Memory B cell (primary cell): ENCODE data around the gene CAMTA1.

Experiments
- ATAC-seq: fragments of 150-1000 bp; cut with Tn5 transposase; 2 replicates; pipeline ENCODE4 v1.10.0; 2021; ENCODE audit warnings: low read depth, mild to moderate bottlenecking, moderate library complexity
- DNase-seq, 2 donors: peaks; one replicate each; pipeline ENCODE4 v3.0.0; 2022; ENCODE audit warnings: low spot score in 2 of 2
- H3K27ac Mint-ChIP-seq: one replicate; pipeline ENCODE4 v1.8.0; 2022; ENCODE audit warnings: mild to moderate bottlenecking, moderate library complexity, mixed read lengths
- H3K27me3 Mint-ChIP-seq: one replicate; pipeline ENCODE4 v1.8.0; 2022; ENCODE audit warnings: mixed read lengths
- H3K36me3 Mint-ChIP-seq: one replicate; pipeline ENCODE4 v1.8.0; 2022; ENCODE audit warnings: mild to moderate bottlenecking, mixed read lengths
- H3K4me1 Mint-ChIP-seq: one replicate; pipeline ENCODE4 v1.8.0; 2022; ENCODE audit warnings: mixed read lengths
- H3K4me3 Mint-ChIP-seq: one replicate; pipeline ENCODE4 v1.8.0; 2022; ENCODE audit warnings: mild to moderate bottlenecking, moderate library complexity, mixed read lengths
- H3K9me3 Mint-ChIP-seq: one replicate; pipeline ENCODE4 v1.8.0; 2022; ENCODE audit warnings: mixed read lengths

The CAMTA1 gene

DNA sequence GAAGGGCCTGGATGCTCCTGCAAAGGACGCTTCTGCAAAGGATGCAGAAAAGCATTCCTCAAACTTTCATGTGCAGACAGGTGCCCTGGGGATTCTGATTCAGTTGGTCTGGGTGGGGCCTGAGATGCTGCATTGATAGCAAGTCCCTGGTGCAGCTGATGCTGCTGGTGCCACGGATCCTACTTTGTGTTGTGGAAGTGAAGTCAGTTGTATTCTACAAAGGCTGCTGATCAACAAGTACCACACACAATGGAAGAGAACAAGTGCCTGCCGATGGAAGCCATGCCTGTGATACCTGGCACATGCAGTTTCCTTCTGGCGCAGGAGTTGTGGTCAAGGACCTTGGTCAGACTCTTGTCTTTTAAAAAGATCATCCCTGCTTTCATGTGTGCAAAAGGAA is 478.8 kb downstream of the CAMTA1 start:
- Mint-ChIP-seq H3K36me3 (peaks cover 2% of the 10 kb centered on the region), H3K4me3 (no peak overlapping the region), H3K4me1 (no peaks in the 10 kb centered on the region), H3K9me3 (peaks cover 7% of the 10 kb centered on the region), H3K27ac (no peak overlapping the region), H3K27me3 (peaks cover 7% of the 10 kb centered on the region)
- ATAC-seq (no peak), DNase-seq (no peak)

DNA sequence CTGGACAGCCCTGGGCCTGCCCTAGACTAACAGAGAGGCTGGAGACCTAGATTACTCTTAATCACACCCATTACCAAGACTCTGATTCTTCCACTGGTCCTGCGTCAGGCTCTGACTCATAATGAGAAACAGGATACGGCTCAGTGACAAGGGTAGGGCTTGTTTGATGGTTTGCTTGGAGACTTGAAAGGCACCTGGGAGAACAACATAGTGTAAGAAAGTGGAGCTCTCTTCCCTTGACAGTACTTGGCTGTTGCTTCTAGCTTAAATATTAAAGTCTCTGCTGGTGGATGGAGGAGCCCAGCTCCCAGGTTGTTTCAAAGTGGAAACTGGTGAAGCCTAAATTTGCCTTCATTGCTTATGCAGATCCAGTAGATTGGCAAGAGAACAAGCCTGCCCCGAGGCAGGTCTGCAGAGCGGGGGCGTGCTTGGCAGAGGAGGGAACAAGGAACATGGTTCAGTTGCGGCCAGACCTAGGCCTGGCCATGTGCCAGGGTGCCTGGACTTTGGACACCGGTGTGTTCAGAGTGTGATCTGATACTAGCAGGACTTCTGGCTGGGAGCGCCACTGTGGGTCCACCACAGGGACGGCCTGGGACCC is 480.6 kb downstream of the CAMTA1 start:
- peaks cover 4% of the 10 kb centered on the region for H3K27me3 Mint-ChIP-seq
- H3K9me3 Mint-ChIP-seq: peaks cover 13% of the 10 kb centered on the region
- no peak overlapping the region for H3K27ac Mint-ChIP-seq
- peaks cover 6% of the 10 kb centered on the region for H3K36me3 Mint-ChIP-seq
- no peaks in the 10 kb centered on the region for H3K4me1 Mint-ChIP-seq
- ATAC-seq: no peak
- no peak overlapping the region for H3K4me3 Mint-ChIP-seq
- DNase-seq: no peak

DNA sequence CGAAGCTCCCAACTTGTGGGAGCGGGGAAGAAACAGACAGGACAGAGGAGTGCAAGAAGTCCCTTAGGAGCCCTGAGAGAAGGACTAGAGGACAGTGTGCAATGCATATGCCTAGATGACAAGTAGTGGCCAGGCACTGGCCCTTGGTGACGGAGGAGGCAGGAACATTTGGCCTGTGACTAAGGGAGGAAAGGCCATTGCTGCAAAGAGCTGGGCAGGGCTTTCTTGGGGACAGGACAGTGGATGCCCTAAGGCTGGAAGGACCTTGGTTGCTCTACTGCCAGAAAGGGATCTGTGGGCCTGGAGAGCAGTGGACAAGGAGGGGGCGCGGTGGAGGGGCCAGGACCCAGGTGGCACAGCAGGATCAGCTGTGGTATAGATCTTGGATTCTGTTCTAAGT is 481.3 kb downstream of the CAMTA1 start:
- Mint-ChIP-seq H3K36me3 (peaks cover 6% of the 10 kb centered on the region), H3K27me3 (peaks cover 4% of the 10 kb centered on the region), H3K27ac (no peak overlapping the region), H3K4me1 (no peaks in the 10 kb centered on the region), H3K4me3 (no peak overlapping the region), H3K9me3 (peaks cover 13% of the 10 kb centered on the region)
- ATAC-seq (no peak), DNase-seq (no peak)

DNA sequence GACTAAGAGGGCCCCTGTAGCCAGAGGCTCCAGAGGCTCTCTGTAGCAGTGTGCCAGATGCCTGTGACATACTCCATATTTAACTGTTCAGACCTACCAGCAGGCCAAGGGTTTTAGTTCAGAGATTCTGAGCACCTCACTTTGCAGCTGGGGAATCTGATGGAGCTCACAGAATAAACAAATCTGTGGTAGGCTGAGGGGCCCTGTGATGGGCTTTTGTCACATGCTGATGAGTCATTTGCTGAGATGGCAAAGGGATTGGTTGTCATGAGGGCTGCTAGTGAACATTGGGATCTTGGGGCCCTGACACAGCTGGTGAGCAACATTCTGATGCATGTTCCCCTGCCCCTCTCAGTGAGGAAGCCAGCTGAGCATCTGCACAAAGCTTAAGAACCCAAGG is 482.2 kb downstream of the CAMTA1 start:
- H3K4me1 Mint-ChIP-seq: no peaks in the 10 kb centered on the region
- H3K27ac Mint-ChIP-seq: no peak overlapping the region
- H3K27me3 Mint-ChIP-seq: peaks cover 3% of the 10 kb centered on the region
- H3K36me3 Mint-ChIP-seq: peaks cover 6% of the 10 kb centered on the region
- H3K4me3 Mint-ChIP-seq: no peak overlapping the region
- ATAC-seq: no peak
- peaks cover 13% of the 10 kb centered on the region for H3K9me3 Mint-ChIP-seq
- DNase-seq: no peak

DNA sequence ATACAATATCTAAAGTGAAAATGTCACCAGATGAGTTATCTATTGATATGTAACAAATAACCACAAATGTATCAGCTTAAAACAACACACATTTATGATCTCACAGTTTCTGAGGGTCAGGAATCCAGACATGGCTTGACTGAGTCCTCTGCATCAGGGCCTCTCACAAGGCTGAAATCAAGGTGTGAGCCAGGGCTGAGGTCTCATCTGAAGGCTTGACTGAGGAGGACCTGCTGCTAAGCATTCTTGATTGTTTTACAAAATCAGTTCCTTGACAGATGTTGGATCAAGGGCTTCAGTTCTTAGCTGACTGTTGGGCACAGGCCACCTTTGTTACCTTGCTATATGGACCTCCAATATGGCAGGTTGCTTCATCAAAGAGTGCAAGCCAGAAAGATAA is 483.7 kb downstream of the CAMTA1 start:
- ATAC-seq: no peak
- peaks cover 6% of the 10 kb centered on the region for H3K36me3 Mint-ChIP-seq
- no peaks in the 10 kb centered on the region for H3K27me3 Mint-ChIP-seq
- H3K27ac Mint-ChIP-seq: no peak overlapping the region
- H3K9me3 Mint-ChIP-seq: peaks cover 13% of the 10 kb centered on the region
- no peak overlapping the region for H3K4me3 Mint-ChIP-seq
- no peaks in the 10 kb centered on the region for H3K4me1 Mint-ChIP-seq
- no peak for DNase-seq

DNA sequence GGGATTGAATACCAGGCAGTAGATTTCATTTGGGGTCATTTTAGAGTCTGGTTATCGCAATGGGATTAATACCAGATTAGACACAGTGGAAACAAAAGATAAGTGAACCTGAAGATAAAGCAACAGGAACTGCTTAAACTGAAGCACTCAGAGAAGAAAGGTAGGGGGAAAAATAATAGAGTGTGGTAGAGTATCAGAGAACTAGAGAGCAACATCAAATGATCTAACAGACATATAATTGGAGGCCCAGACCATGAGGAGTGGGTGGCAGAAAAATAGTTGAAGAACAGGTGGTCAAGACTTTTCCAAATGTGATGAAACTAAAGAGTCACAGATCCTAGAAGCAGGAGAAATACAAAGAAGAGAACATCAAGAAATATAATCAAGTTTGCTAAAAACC is 484.3 kb downstream of the CAMTA1 start:
- ATAC-seq: no peak
- H3K4me1 Mint-ChIP-seq: no peaks in the 10 kb centered on the region

DNA sequence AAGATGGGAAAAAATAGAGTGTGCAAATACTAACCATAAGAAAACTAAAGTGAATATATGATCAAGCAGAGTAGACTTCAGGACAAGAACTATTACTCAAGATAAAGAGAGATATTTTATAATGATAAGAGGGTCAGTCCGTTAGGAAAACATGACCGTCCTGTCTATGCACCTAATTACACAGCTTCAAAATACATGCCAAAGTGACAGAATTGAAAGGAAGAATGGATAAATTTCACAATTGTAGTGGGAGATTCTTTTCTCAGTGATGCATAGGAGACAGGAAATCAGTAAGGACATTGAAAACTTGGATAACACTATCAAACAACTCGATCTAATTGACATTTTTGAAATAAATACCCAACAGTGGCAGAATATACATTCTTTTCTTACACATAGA is 489.0 kb downstream of the CAMTA1 start:
- Mint-ChIP-seq H3K4me1 (no peaks in the 10 kb centered on the region), H3K4me3 (no peak overlapping the region), H3K9me3 (peaks cover 14% of the 10 kb centered on the region), H3K27me3 (peaks cover 4% of the 10 kb centered on the region), H3K27ac (no peak overlapping the region), H3K36me3 (peaks cover 4% of the 10 kb centered on the region)
- no peak for DNase-seq
- no peak for ATAC-seq

More for the DNA sequence above, 484.3 kb downstream of the CAMTA1 start:
- Mint-ChIP-seq H3K36me3 (peaks cover 6% of the 10 kb centered on the region), H3K9me3 (peaks cover 13% of the 10 kb centered on the region), H3K4me3 (no peak overlapping the region), H3K27ac (no peak overlapping the region), H3K27me3 (no peaks in the 10 kb centered on the region)
- DNase-seq: no peak

DNA sequence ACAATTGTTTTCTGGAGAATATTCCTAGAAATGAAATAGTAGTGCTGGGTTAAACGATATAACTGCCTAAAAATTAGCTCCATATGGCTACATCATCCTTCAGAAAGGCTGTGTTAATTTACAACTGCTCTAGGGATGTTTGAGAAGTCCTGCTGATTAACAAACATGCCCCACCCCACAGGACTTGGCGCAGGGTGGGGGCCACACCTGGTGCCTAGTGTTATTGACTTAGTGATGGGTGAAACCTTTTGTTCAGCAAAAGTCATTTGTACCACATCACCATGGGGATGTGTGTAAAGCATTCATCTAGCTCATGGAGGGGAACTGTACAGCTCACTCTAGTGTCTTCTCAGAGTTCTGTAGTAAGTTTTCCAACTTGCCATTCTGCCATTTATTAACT is 492.8 kb downstream of the CAMTA1 start:
- Mint-ChIP-seq H3K27me3 (peaks cover 8% of the 10 kb centered on the region), H3K9me3 (peaks cover 9% of the 10 kb centered on the region), H3K4me1 (no peaks in the 10 kb centered on the region)

DNA sequence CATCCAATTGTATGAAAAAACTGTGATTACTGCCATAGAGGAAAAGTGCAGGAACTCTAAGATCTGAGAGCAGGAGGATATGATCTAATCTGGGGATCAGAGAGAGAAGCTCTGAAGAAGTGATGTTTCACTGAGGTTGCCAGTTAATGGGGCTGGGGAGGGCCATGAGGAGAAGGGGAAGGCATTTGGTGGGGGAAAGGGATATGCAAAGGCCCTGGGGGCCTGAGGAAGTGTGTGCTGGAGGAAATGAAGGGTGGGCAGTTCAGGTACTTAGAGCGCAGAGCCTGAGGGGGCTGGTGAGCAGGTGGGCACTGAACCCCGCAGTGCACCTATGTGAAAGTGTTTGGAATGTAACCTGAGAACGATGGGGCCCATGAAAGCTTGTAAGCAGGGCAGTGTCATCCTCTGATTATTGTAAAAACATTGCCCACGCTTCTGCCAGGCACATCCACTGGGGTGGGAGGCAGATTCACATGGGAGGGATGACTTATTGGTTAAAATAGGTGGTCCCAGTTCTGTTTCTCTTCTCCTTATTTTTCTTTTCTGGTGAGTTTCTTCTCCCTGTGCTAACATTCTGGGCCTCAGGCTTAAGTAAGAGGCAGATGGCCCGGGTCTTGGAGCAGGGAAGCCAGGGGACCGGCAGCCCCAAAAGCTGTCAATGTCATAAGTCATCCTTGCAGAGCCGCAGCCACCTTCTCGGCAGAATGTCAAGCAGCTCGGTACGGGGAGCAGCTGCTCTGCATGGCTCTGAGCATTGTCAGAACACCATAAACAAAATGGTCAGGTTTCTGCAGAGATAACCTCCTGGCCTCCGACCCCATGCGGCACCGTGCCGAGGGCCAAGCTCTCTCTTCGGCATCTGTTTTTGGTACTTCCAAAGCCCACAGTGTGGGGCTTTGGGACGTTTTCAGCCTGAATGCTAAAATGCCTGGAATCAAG is 493.8 kb downstream of the CAMTA1 start:
- Mint-ChIP-seq H3K4me1 (no peaks in the 10 kb centered on the region), H3K4me3 (no peak overlapping the region), H3K27me3 (peaks cover 13% of the 10 kb centered on the region), H3K9me3 (peaks cover 9% of the 10 kb centered on the region), H3K36me3 (no peaks in the 10 kb centered on the region), H3K27ac (no peak overlapping the region)
- ATAC-seq: no peak
- DNase-seq: no peak

More for the DNA sequence above, 492.8 kb downstream of the CAMTA1 start:
- DNase-seq (no peak), ATAC-seq (no peak)
- Mint-ChIP-seq H3K27ac (no peak overlapping the region), H3K4me3 (no peak overlapping the region), H3K36me3 (no peaks in the 10 kb centered on the region)

DNA sequence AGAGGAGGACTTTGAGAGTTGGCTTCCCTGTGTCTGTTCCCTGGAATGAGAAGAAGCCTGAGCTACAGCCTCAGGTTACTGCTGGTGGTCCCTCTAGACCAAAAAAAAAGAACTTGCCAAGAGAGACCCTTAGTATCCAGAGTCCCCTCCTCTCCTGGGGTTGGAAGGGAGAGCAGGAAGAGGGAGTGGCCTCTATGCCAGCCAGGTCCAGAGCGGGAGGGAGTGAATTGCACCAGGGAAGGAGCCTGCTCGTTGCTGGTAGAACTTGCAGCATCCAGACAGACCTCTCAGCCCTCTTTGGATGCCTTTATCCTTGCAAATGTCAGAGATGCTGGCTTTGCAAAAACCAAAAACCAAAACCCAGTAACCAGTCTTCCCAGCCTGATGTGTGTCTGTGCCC is 494.5 kb downstream of the CAMTA1 start:
- DNase-seq (no peak), ATAC-seq (no peak)
- no peak overlapping the region for H3K27ac Mint-ChIP-seq
- peaks cover 9% of the 10 kb centered on the region for H3K9me3 Mint-ChIP-seq
- H3K4me3 Mint-ChIP-seq: no peak overlapping the region
- no peaks in the 10 kb centered on the region for H3K4me1 Mint-ChIP-seq
- H3K36me3 Mint-ChIP-seq: no peaks in the 10 kb centered on the region
- H3K27me3 Mint-ChIP-seq: peaks cover 13% of the 10 kb centered on the region

DNA sequence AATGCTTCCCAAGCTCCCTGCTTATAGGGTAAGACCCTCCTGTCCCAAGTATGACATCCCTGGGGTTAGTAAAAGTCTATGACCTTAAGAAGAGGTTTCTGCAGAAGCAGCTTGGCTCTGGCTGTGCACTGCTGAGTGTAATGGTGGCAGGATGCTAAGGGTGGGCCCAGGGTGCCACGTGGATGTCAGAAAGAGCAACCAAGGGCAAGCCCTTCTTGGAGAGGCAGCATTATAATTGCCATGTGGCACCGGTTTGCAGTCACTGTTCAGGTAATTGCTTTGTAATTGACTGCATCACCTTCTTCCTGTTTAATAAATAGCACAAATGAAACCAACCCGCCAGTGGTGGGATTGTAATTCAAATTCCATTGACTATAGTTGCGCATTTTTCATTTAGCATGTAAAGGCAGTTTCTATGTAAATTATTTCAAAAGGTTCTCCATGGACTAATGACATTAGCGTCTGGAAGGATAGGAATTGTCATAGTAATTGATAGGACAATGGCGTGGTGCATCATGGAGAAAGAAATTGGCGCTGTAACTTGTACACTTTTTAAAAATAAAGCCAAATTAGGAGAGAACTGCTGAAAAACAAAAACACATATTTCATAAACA is 495.2 kb downstream of the CAMTA1 start:
- Mint-ChIP-seq H3K4me1 (no peaks in the 10 kb centered on the region), H3K27ac (no peak overlapping the region), H3K4me3 (no peak overlapping the region), H3K27me3 (peaks cover 13% of the 10 kb centered on the region), H3K36me3 (no peaks in the 10 kb centered on the region), H3K9me3 (peaks cover 8% of the 10 kb centered on the region)
- no peak for ATAC-seq
- no peak for DNase-seq

DNA sequence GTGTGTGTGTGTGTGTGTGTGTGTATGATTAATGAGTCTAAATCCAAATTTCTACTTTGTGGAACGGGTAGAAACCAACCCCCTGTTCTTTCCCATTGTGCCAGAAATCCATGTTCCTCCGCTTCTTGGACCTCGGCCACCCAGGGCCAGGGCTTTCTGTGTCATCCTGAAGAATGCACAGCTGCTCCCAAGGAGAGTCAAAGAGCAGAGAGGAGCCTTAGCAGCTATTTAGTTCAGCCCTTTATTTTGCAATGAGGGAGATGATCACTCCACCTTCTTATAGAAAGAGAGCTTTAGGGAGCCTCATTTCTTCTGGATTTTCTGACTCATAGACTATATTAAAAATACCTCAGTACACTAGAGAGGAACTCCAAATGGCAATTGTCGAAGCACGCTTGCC is 496.6 kb downstream of the CAMTA1 start:
- H3K36me3 Mint-ChIP-seq: no peaks in the 10 kb centered on the region
- ATAC-seq (no peak), DNase-seq (no peak)
- no peak overlapping the region for H3K27ac Mint-ChIP-seq
- peaks cover 19% of the 10 kb centered on the region for H3K27me3 Mint-ChIP-seq
- peaks cover 5% of the 10 kb centered on the region for H3K9me3 Mint-ChIP-seq
- H3K4me3 Mint-ChIP-seq: no peak overlapping the region
- no peaks in the 10 kb centered on the region for H3K4me1 Mint-ChIP-seq

DNA sequence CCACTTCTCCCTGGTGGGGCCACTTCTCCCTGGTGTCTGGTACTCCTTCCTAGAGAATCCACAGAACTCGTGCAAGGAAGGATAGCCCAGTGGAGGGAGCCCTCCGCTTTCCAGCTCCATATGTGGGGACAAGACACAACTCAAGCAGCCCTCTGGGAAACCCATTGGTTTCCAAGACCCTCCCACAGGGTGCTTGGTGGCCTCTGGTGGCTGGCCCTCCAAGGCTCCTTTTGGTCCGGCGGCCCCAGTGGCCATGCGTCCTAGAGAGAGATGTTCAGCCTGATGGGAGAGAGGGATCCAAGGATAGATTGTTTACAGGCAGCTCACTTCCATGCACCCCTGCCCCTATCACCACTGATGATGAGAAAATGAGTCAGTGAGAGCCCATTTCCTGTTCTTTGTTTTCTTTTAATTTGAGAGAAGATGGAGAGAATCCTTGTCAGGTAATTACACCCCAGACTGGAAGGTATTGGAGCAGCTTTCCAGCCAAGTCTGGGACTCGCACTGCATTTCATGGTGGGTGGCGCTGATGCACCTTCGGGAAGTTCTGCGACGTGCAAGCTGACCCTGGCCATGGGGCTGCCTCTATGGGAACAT is 499.7 kb downstream of the CAMTA1 start:
- Mint-ChIP-seq H3K4me3 (no peak overlapping the region), H3K27ac (no peak overlapping the region), H3K27me3 (peaks cover 24% of the 10 kb centered on the region), H3K4me1 (no peaks in the 10 kb centered on the region), H3K36me3 (no peaks in the 10 kb centered on the region), H3K9me3 (peaks cover 4% of the 10 kb centered on the region)
- DNase-seq (no peak), ATAC-seq (no peak)

DNA sequence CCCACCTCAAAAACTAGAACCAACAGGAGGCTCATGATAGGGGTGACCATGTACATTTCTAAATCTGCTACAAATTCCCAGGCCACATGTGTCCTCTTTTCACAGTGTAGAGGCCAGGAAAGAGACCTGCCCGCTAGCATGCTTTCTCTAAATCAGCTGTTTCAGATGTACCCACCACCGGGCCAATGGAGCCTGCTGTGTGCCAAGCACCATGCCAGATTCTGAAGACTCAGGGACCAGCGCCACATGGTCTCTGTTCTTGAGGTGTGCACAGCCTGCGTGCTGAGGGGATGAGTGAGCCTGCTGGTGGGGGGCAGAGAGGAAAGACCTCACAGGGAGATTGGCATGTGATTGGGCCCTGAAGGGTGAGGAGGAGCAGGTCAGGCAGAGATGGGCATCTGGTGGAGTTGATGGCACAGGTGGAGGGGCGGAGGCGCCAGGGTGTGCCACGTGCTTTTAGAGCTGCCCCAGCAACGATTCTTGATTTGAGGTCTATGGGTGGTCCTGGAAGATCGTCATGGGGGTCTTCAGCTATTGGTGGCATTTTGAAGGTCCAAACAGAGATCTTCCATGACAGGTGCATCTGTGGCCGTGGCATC is 500.7 kb downstream of the CAMTA1 start:
- Mint-ChIP-seq H3K27me3 (peaks cover 22% of the 10 kb centered on the region), H3K4me3 (no peak overlapping the region), H3K4me1 (no peaks in the 10 kb centered on the region), H3K9me3 (peaks cover 4% of the 10 kb centered on the region), H3K36me3 (no peaks in the 10 kb centered on the region), H3K27ac (no peak overlapping the region)
- ATAC-seq (no peak), DNase-seq (no peak)
